DOHH2 (cell line): ENCODE measurements around the gene OTOP3.

ENCODE experiments used
- H3F3A ChIP-seq: fragments of 200-600 bp; sonication (generic), shearing (Covaris generic); 2 replicates; pipeline ENCODE4 v1.6.0; 2016; ENCODE audit warnings: antibody characterized with exemption, mild to moderate bottlenecking; ENCODE audit not compliant: control insufficient read depth, insufficient read depth
- H3K27ac ChIP-seq: fragments of 200-600 bp; sonication (generic); 2 replicates; pipeline ENCODE4 v1.5.1; 2014; ENCODE audit warnings: low read depth, mild to moderate bottlenecking, low read length, moderate library complexity
- H3K27me3 ChIP-seq: fragments of 200-600 bp; sonication (generic); 2 replicates; pipeline ENCODE4 v1.6.1; 2014; ENCODE audit warnings: mild to moderate bottlenecking, low read length, mixed read lengths; ENCODE audit not compliant: control insufficient read depth
- H3K36me3 ChIP-seq: fragments of 200-600 bp; sonication (generic); 2 replicates; pipeline ENCODE4 v1.6.1; 2014; ENCODE audit warnings: mild to moderate bottlenecking, low read length, moderate library complexity, mixed read lengths; ENCODE audit not compliant: control insufficient read depth
- H3K4me1 ChIP-seq: fragments of 200-600 bp; sonication (generic); 2 replicates; pipeline ENCODE4 v1.6.1; 2014; ENCODE audit warnings: mild to moderate bottlenecking, low read length, mixed read lengths; ENCODE audit not compliant: control insufficient read depth
- H3K4me2 ChIP-seq: fragments of 200-600 bp; sonication (generic); 2 replicates; pipeline ENCODE4 v1.6.0; 2014; ENCODE audit warnings: mild to moderate bottlenecking, low read length, moderate library complexity
- H3K4me3 ChIP-seq: fragments of 200-600 bp; sonication (generic); 2 replicates; pipeline ENCODE4 v1.5.1; 2014; ENCODE audit warnings: mild to moderate bottlenecking, low read length, mixed read lengths
- H3K79me2 ChIP-seq: fragments of 200-600 bp; sonication (generic); 2 replicates; pipeline ENCODE4 v1.6.1; 2014; ENCODE audit warnings: mild to moderate bottlenecking, low read length, mixed read lengths; ENCODE audit not compliant: control insufficient read depth
- H3K9me2 ChIP-seq: fragments of 200-600 bp; sonication (generic); replicated peaks from 2 replicates; pipeline ENCODE4 v1.6.1; 2014; ENCODE audit warnings: mild to moderate bottlenecking, low read length, mixed read lengths; ENCODE audit not compliant: control insufficient read depth
- H3K9me3 ChIP-seq: fragments of 200-600 bp; sonication (generic); 2 replicates; pipeline ENCODE4 v1.6.1; 2014; ENCODE audit warnings: antibody characterized with exemption, low read length, mixed read lengths; ENCODE audit not compliant: control insufficient read depth, insufficient read depth
- H4K20me1 ChIP-seq: fragments of 200-600 bp; sonication (generic); 2 replicates; pipeline ENCODE4 v1.6.0; 2014; ENCODE audit warnings: low read depth, mild to moderate bottlenecking, antibody characterized with exemption, low read length, moderate library complexity; ENCODE audit not compliant: control insufficient read depth, insufficient read depth
- CTCF ChIP-seq: fragments of 200-600 bp; sonication (generic); IDR thresholded peaks from one replicate; pipeline ENCODE4 v1.5.1; 2014; ENCODE audit warnings: antibody characterized with exemption, mild to moderate bottlenecking, low read depth, low read length; ENCODE audit not compliant: poor library complexity, severe bottlenecking
- EZH2phosphoT487 ChIP-seq: fragments of 200-600 bp; sonication (generic); IDR thresholded peaks from 2 replicates; pipeline ENCODE4 v1.6.1; 2017; ENCODE audit warnings: borderline replicate concordance, mild to moderate bottlenecking, antibody characterized with exemption, low read length, moderate library complexity, mixed read lengths

Gene OTOP3, protein sequence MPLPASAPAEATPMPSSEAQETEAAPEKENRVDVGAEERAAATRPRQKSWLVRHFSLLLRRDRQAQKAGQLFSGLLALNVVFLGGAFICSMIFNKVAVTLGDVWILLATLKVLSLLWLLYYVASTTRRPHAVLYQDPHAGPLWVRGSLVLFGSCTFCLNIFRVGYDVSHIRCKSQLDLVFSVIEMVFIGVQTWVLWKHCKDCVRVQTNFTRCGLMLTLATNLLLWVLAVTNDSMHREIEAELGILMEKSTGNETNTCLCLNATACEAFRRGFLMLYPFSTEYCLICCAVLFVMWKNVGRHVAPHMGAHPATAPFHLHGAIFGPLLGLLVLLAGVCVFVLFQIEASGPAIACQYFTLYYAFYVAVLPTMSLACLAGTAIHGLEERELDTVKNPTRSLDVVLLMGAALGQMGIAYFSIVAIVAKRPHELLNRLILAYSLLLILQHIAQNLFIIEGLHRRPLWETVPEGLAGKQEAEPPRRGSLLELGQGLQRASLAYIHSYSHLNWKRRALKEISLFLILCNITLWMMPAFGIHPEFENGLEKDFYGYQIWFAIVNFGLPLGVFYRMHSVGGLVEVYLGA

DNA sequence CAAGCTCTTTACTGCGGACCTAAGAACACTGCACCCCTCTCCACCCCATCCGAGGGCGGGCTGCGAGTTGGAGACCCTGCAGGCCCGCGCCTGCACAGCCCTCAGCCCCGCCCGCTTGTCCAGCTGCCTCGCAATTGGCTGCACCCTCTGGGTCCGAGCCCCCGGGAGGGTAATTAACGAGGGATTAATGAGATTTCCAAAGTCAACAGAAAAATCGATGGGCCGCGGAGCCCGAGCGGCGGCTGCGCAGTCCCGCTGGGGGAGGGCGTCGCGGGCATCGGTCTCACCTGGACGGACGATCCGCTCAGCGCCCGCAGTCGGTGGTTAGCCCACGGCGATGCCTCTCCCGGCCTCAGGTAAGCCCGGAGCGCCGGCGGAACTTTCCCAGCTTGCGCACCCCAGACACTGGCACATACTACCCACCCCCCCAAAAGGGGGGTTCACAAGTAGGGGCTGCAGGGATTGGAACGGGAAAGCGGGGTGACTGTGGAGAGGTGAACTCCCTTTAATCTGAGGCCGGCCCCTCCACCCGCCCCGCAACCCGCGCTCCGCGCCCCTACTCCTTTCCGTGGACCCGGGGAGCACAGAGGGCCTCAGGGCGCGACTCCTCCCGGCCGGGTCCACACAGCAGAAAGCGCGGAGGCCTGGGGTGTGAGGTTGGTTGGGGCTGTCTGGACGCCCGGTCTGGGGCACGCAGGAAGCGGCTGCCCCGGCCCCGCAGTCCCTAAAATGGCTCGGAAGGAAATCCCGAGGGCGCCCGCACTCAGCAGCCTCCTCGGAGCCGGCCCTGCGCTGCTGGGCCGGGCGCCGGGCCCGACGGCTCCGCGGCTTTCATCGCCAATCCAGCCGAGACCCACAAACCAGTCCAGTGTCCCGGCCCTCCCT is at the start of gene OTOP3:
TSS of gene OTOP3 (plus strand) at position 314 of the 885 bp plus-strand sequence. CDS start at position 338, 24 bp downstream.
- H3K27ac ChIP-seq, result no peak within 1 kb of the TSS
- H3K4me1 ChIP-seq, result no peaks in the 10 kb centered on the region
- no peak within 1 kb of the TSS for H3K4me3 ChIP-seq
- H3F3A ChIP-seq, result no peaks in the 10 kb centered on the region
- peaks cover 33% of the 10 kb centered on the region for H3K27me3 ChIP-seq
- no peaks in the 10 kb centered on the region; the same call in 1 of the 2 replicates for H4K20me1 ChIP-seq
- H3K9me3 ChIP-seq, result no peaks in the 10 kb centered on the region
- TF ChIP-seq EZH2phosphoT487, result peak; percentile 17; the same call in 1 of the 2 replicates
- TF ChIP-seq CTCF, result no peak
- H3K4me2 ChIP-seq, result no peak within 1 kb of the TSS
- no peaks in the 10 kb centered on the region for H3K36me3 ChIP-seq
- H3K79me2 ChIP-seq, result no peaks in the 10 kb centered on the region
- no peaks in the 10 kb centered on the region for H3K9me2 ChIP-seq

- H4K20me1 ChIP-seq, result no peaks in the 10 kb centered on the region
- H3K27ac ChIP-seq, result no peak overlapping the region
- H3K36me3 ChIP-seq, result no peaks in the 10 kb centered on the region
- no peaks in the 10 kb centered on the region for H3K79me2 ChIP-seq
- H3K4me1 ChIP-seq, result no peaks in the 10 kb centered on the region
- H3K4me3 ChIP-seq, result no peak overlapping the region
- no peak overlapping the region for H3K4me2 ChIP-seq
- no peaks in the 10 kb centered on the region for H3K9me2 ChIP-seq
- peaks cover 7% of the 10 kb centered on the region; the same call in 1 of the 2 replicates for H3K27me3 ChIP-seq
- no peak for TF ChIP-seq CTCF
- TF ChIP-seq EZH2phosphoT487, result no peak
- no peaks in the 10 kb centered on the region for H3F3A ChIP-seq
- H3K9me3 ChIP-seq, result no peaks in the 10 kb centered on the region
Measured at GRCh38 chr17:74888469-74888868, 47.2 kb upstream of the OTOP3 start.

GRCh38 chr17:74890554-74890953 is 45.1 kb upstream of the OTOP3 start:
- Histone ChIP-seq H3K9me2 (no peaks in the 10 kb centered on the region), H3K79me2 (no peaks in the 10 kb centered on the region), H3K27me3 (peaks cover 6% of the 10 kb centered on the region; the same call in 1 of the 2 replicates), H3K36me3 (no peaks in the 10 kb centered on the region), H3K4me1 (no peaks in the 10 kb centered on the region), H3K4me3 (no peak overlapping the region), H4K20me1 (no peaks in the 10 kb centered on the region), H3F3A (no peaks in the 10 kb centered on the region), H3K9me3 (no peaks in the 10 kb centered on the region), H3K27ac (no peak overlapping the region), H3K4me2 (no peak overlapping the region)
- TF ChIP-seq CTCF (no peak), EZH2phosphoT487 (no peak)
